Measurements from ENCODE around the gene COIL.

COIL gene

GRCh38 chr17:56978441-56979090, 17.7 kb upstream of the COIL start:
- no peak for TF ChIP-seq CTCF (IDR thresholded peaks at IDR 0.05; ENCODE audit: low read depth, low read length, missing control alignments)
- no peak for DNase-seq (ENCODE audit: extremely low read depth, low read depth)
- peak overlapping the region; percentile 61 for H3K4me3 ChIP-seq (replicated peaks; ENCODE audit: low read depth, low read length)

- TF ChIP-seq CTCF (IDR thresholded peaks at IDR 0.05; ENCODE audit: low read depth, low read length, missing control alignments), result no peak
- peak within 1 kb of the TSS; percentile 61 for H3K4me3 ChIP-seq (replicated peaks; ENCODE audit: low read depth, low read length)
- no peak for DNase-seq (ENCODE audit: extremely low read depth, low read depth)
These were observed 17.0 kb upstream of the COIL start, which contains the start of gene SCPEP1 for GRCh38 chr17:56977673-56978395. TSS of gene SCPEP1 (plus strand) at chr17:56978131. CDS start at chr17:56978160, 29 bp downstream.

- no peak for DNase-seq (ENCODE audit: extremely low read depth, low read depth)
- TF ChIP-seq CTCF (IDR thresholded peaks at IDR 0.05; ENCODE audit: low read depth, low read length, missing control alignments), result no peak
- H3K4me3 ChIP-seq (replicated peaks; ENCODE audit: low read depth, low read length), result peak overlapping the region; percentile 61; the same call in 1 of the 2 replicates
These were observed 16.2 kb upstream of the COIL start for GRCh38 chr17:56976941-56977608.

GRCh38 chr17:56975656-56976055, 14.8 kb upstream of the COIL start:
- no peak overlapping the region for H3K4me3 ChIP-seq (replicated peaks; ENCODE audit: low read depth, low read length)
- TF ChIP-seq CTCF (IDR thresholded peaks at IDR 0.05; ENCODE audit: low read depth, low read length, missing control alignments), result no peak
- DNase-seq (ENCODE audit: extremely low read depth, low read depth), result no peak

- no peak overlapping the region for H3K4me3 ChIP-seq (replicated peaks; ENCODE audit: low read depth, low read length)
These were observed 13.2 kb upstream of the COIL start for GRCh38 chr17:56974055-56974454.

GRCh38 chr17:56973520-56973919, 12.7 kb upstream of the COIL start:
- DNase-seq (ENCODE audit: extremely low read depth, low read depth), result no peak
- no peak overlapping the region for H3K4me3 ChIP-seq (replicated peaks; ENCODE audit: low read depth, low read length)
- TF ChIP-seq CTCF (IDR thresholded peaks at IDR 0.05; ENCODE audit: low read depth, low read length, missing control alignments), result no peak

More at GRCh38 chr17:56974055-56974454, 13.2 kb upstream of the COIL start:
- TF ChIP-seq CTCF (IDR thresholded peaks at IDR 0.05; ENCODE audit: low read depth, low read length, missing control alignments), result no peak
- DNase-seq (ENCODE audit: extremely low read depth, low read depth), result no peak

Measured in HFF-Myc (cell line).